CD4-positive, alpha-beta T cell treated with Interleukin-4 for 1 hour (primary cell): ENCODE data around the gene CDH4.

Experiments used
- DNase-seq, 2 donors: peaks; one replicate each; pipeline ENCODE4 v3.0.0-alpha.2; 2020 to 2022

The CDH4 gene

GRCh38 chr20:61251529-61252393 is at the start of gene CDH4:
CDH4 (plus strand) TSS chr20:61252261.
- no peak for DNase-seq

- DNase-seq = no peak
Measured at GRCh38 chr20:61203320-61203719, 48.7 kb upstream of the CDH4 start.

- DNase-seq = no peak
Measured at GRCh38 chr20:61204206-61204605, 47.9 kb upstream of the CDH4 start.

GRCh38 chr20:61205769-61206168 is 46.3 kb upstream of the CDH4 start:
- DNase-seq = no peak

GRCh38 chr20:61210862-61211261 is 41.2 kb upstream of the CDH4 start:
- DNase-seq = no peak

- DNase-seq = no peak
Measured at GRCh38 chr20:61217848-61218247, 34.2 kb upstream of the CDH4 start.

- DNase-seq = no peak
Measured at GRCh38 chr20:61219021-61219431, 33.0 kb upstream of the CDH4 start.

- DNase-seq = no peak
Measured at GRCh38 chr20:61220131-61220530, 31.9 kb upstream of the CDH4 start.

- no peak for DNase-seq
Measured at GRCh38 chr20:61220626-61221325, 31.3 kb upstream of the CDH4 start.

GRCh38 chr20:61222699-61223098 is 29.4 kb upstream of the CDH4 start:
- no peak for DNase-seq

GRCh38 chr20:61223121-61223520 is 28.9 kb upstream of the CDH4 start:
- no peak for DNase-seq

GRCh38 chr20:61230166-61230565 is 21.9 kb upstream of the CDH4 start:
- no peak for DNase-seq

GRCh38 chr20:61233590-61233989 is 18.5 kb upstream of the CDH4 start:
- DNase-seq = no peak

- no peak for DNase-seq
Measured at GRCh38 chr20:61234224-61234890, 17.7 kb upstream of the CDH4 start.

GRCh38 chr20:61236713-61237112 is 15.3 kb upstream of the CDH4 start:
- no peak for DNase-seq

GRCh38 chr20:61238813-61239212 is 13.2 kb upstream of the CDH4 start:
- no peak for DNase-seq

GRCh38 chr20:61240814-61241213 is 11.2 kb upstream of the CDH4 start:
- DNase-seq = no peak

GRCh38 chr20:61244213-61244612 is 7.8 kb upstream of the CDH4 start:
- DNase-seq = no peak

- DNase-seq = no peak
Measured at GRCh38 chr20:61246269-61246668, 5.8 kb upstream of the CDH4 start.

- DNase-seq = no peak
Measured at GRCh38 chr20:61249626-61250025, 2.4 kb upstream of the CDH4 start.

GRCh38 chr20:61252601-61253263 is 671 bp downstream of the CDH4 start:
- no peak for DNase-seq

- DNase-seq = no peak
Measured at GRCh38 chr20:61253264-61253639, 1.2 kb downstream of the CDH4 start.
